ENCODE results near the gene PFKL. TPM values are rescaled to one million over a fixed set of nuclear protein-coding genes. Genes with fewer than 3 reads are reported as not detected.
"Not testable (repeated sequence)": the region's sequence is repeated elsewhere in the genome, so short reads cannot be mapped to it uniquely, and the experiment has no call there.

The PFKL gene
- total RNA-seq, 1 donor from 2014 or later: 129 TPM

- Mint-ChIP-seq H3K4me1 (ENCODE audit: low read depth) (peaks cover 6% of the 10 kb centered on the region), H3K27ac (ENCODE audit: unreplicated experiment) (no peak overlapping the region), H3K9me3 (ENCODE audit: low read depth) (peaks cover 6% of the 10 kb centered on the region), H3K36me3 (ENCODE audit: low read depth) (no peaks in the 10 kb centered on the region), H3K4me3 (ENCODE audit: unreplicated experiment) (no peak overlapping the region), H3K27me3 (ENCODE audit: low read depth) (peaks cover 21% of the 10 kb centered on the region)
- DNase-seq (ENCODE audit: low spot score): no peak
- no peak for TF ChIP-seq CTCF (IDR thresholded peaks at IDR 0.05)
These were observed 20.2 kb upstream of the PFKL start for GRCh38 chr21:44279354-44280260.

- TF ChIP-seq CTCF (IDR thresholded peaks at IDR 0.05): no peak
- H3K27ac Mint-ChIP-seq (ENCODE audit: unreplicated experiment): no peak overlapping the region
- H3K9me3 Mint-ChIP-seq (ENCODE audit: low read depth): no peaks in the 10 kb centered on the region
- peaks cover 6% of the 10 kb centered on the region for H3K4me1 Mint-ChIP-seq (ENCODE audit: low read depth)
- H3K36me3 Mint-ChIP-seq (ENCODE audit: low read depth): no peaks in the 10 kb centered on the region
- DNase-seq (ENCODE audit: low spot score): no peak
- H3K27me3 Mint-ChIP-seq (ENCODE audit: low read depth): peaks cover 10% of the 10 kb centered on the region
- no peak overlapping the region for H3K4me3 Mint-ChIP-seq (ENCODE audit: unreplicated experiment)
These were observed 18.1 kb upstream of the PFKL start for GRCh38 chr21:44281801-44282200.

- Mint-ChIP-seq H3K27ac (ENCODE audit: unreplicated experiment) (no peak overlapping the region), H3K9me3 (ENCODE audit: low read depth) (no peaks in the 10 kb centered on the region), H3K4me1 (ENCODE audit: low read depth) (peaks cover 6% of the 10 kb centered on the region), H3K27me3 (ENCODE audit: low read depth) (peaks cover 8% of the 10 kb centered on the region), H3K36me3 (ENCODE audit: low read depth) (no peaks in the 10 kb centered on the region), H3K4me3 (ENCODE audit: unreplicated experiment) (no peak overlapping the region)
- DNase-seq (ENCODE audit: low spot score): no peak
- TF ChIP-seq CTCF (IDR thresholded peaks at IDR 0.05): no peak
These were observed 17.5 kb upstream of the PFKL start for GRCh38 chr21:44282370-44282769.

- not testable (repeated sequence) for H3K27ac Mint-ChIP-seq (ENCODE audit: unreplicated experiment); H3K36me3 Mint-ChIP-seq (ENCODE audit: low read depth); H3K4me3 Mint-ChIP-seq (ENCODE audit: unreplicated experiment); DNase-seq (ENCODE audit: low spot score); H3K9me3 Mint-ChIP-seq (ENCODE audit: low read depth); H3K27me3 Mint-ChIP-seq (ENCODE audit: low read depth); H3K4me1 Mint-ChIP-seq (ENCODE audit: low read depth)
These were observed 16.6 kb upstream of the PFKL start for GRCh38 chr21:44283211-44283785.

GRCh38 chr21:44283948-44284347 lies 15.9 kb upstream of the PFKL start:
- no peaks in the 10 kb centered on the region for H3K9me3 Mint-ChIP-seq (ENCODE audit: low read depth)
- H3K27me3 Mint-ChIP-seq (ENCODE audit: low read depth): peaks cover 7% of the 10 kb centered on the region
- H3K27ac Mint-ChIP-seq (ENCODE audit: unreplicated experiment): no peak overlapping the region
- DNase-seq (ENCODE audit: low spot score): no peak
- H3K36me3 Mint-ChIP-seq (ENCODE audit: low read depth): no peaks in the 10 kb centered on the region
- peaks cover 6% of the 10 kb centered on the region for H3K4me1 Mint-ChIP-seq (ENCODE audit: low read depth)
- TF ChIP-seq CTCF (IDR thresholded peaks at IDR 0.05): no peak
- no peak overlapping the region for H3K4me3 Mint-ChIP-seq (ENCODE audit: unreplicated experiment)
